Fibroblast of lung (primary cell): ENCODE measurements around the gene GRB10. TPM values are rescaled to one million over a fixed set of nuclear protein-coding genes. Genes with fewer than 3 reads are reported as not detected.

ENCODE experiments used
- DNase-seq, 2 donors: peaks; one replicate each; pipeline versions ENCODE4 v3.0.0 to v3.0.0-alpha.2; 2010; ENCODE audit warnings: low read depth in 2 of 2
- H2AFZ ChIP-seq: 2 replicates; pipeline ENCODE4 v1.5.1; 2012; ENCODE audit warnings: low read length, control low read depth, inconsistent platforms
- H3K27ac ChIP-seq: 2 replicates; pipeline ENCODE4 v1.5.1; 2011; ENCODE audit warnings: low read length, control low read depth; ENCODE audit not compliant: insufficient read depth
- H3K27me3 ChIP-seq: 2 replicates; pipeline ENCODE4 v1.5.1; 2011; ENCODE audit warnings: mild to moderate bottlenecking, low read length; ENCODE audit not compliant: control insufficient read depth, insufficient read depth
- H3K36me3 ChIP-seq: 2 replicates; pipeline ENCODE4 v1.5.1; 2011; ENCODE audit warnings: low read length; ENCODE audit not compliant: control insufficient read depth, insufficient read depth
- H3K4me1 ChIP-seq: 2 replicates; pipeline ENCODE4 v1.5.1; 2011; ENCODE audit warnings: low read length; ENCODE audit not compliant: control insufficient read depth, insufficient read depth; ENCODE audit errors: extremely low read depth
- H3K4me2 ChIP-seq: 2 replicates; pipeline ENCODE4 v1.5.1; 2011; ENCODE audit warnings: low read length, control low read depth; ENCODE audit not compliant: insufficient read depth; ENCODE audit errors: extremely low read depth
- H3K4me3 ChIP-seq, 4 experiments: fragments of 200-600 bp in 1 of 4; sonication (generic) in 1 of 4; replicated peaks in 1 of 4; 2 replicates each; pipeline ENCODE4 v1.5.1; 2011 to 2016; ENCODE audit warnings: low read length in 4 of 4, low read depth in 3 of 4, mild to moderate bottlenecking in 3 of 4, control low read depth in 2 of 4, inconsistent platforms in 1 of 4, mixed read lengths in 1 of 4; ENCODE audit not compliant: insufficient read depth in 1 of 4; ENCODE audit errors: control extremely low read depth in 1 of 4
- H3K79me2 ChIP-seq: 2 replicates; pipeline ENCODE4 v1.5.1; 2012; ENCODE audit warnings: mild to moderate bottlenecking, low read length, inconsistent platforms; ENCODE audit not compliant: control insufficient read depth, insufficient read depth
- H3K9ac ChIP-seq: 2 replicates; pipeline ENCODE4 v1.5.1; 2011; ENCODE audit warnings: mild to moderate bottlenecking, low read length, control low read depth; ENCODE audit not compliant: insufficient read depth
- H3K9me3 ChIP-seq: 2 replicates; pipeline ENCODE4 v1.5.1; 2012; ENCODE audit warnings: low read depth, low read length; ENCODE audit not compliant: control insufficient read depth, insufficient read depth
- H4K20me1 ChIP-seq: 2 replicates; pipeline ENCODE4 v1.5.1; 2011; ENCODE audit warnings: low read length; ENCODE audit not compliant: control insufficient read depth, insufficient read depth; ENCODE audit errors: extremely low read depth
- EZH2 ChIP-seq: IDR thresholded peaks from 2 replicates; pipeline ENCODE4 v1.5.1; 2012; ENCODE audit warnings: low read length, control low read depth, mild to moderate bottlenecking; ENCODE audit errors: missing control alignments
- polyA plus RNA-seq, 2 donors: library from polyadenylated mRNA; depleted of rRNA in 1 of 2; stranded (reverse) in 1 of 2; unstranded in 1 of 2; fragments of >200 nt; gene quantifications; 2 replicates each; pipeline ENCODE4 v1.2.1, GENCODE V29; 2011 to 2012; ENCODE audit warnings: missing spikeins in 1 of 2
- total RNA-seq: library from RNA; depleted of rRNA; stranded (reverse); fragments of >200 nt; gene quantifications from 2 replicates; pipeline ENCODE4 v1.2.1, GENCODE V29; 2014
- TF ChIP-seq, protein P1 (sequence below), 2 donors: IDR thresholded peaks in 1 of 2; conservative IDR thresholded peaks in 1 of 2; 1 replicate in 1 of 2; 2 replicates in 1 of 2; pipeline ENCODE4 v1.5.1; 2011 to 2012; ENCODE audit warnings: low read length in 2 of 2, control low read depth in 1 of 2, inconsistent platforms in 1 of 2, low read depth in 1 of 2, mild to moderate bottlenecking in 1 of 2

GRB10 gene
- total and polyA plus RNA-seq, 2 donors (not counting 1 experiment from before 2014, with no cell fraction given): 11.1 to 64.1 TPM

DNA sequence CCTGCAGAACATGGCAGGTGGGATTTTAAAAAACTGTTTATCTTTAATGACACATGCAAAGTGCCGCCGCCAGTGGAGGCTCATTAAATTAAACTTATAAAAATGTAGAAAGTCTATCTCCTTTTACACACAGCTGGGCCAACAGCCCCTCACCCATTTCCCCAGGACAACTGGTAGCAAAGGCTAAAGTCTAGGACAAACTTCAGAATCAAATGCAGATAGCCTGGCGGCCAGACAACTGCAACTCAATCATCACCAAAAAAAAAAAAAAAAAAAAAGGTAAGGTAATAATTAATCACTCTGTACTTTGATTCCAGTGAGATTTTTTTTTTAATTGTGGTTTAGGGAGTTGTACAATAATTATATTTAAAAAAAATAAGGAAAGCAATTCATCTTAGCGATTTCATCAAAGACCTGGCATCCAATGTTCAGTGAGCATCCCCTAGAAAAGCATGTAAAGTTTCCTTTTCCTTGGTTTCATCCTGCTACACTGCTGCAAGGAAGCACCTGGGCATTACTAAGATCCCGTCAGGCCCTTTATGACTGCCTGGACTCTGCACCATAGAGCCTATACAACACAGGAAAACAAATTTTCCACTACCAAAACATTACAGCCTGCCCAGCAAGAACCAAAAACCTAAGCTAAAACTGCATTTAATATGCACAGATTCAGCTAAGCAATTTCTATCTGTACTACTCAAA, 98.5 kb downstream of the GRB10 start:
- Histone ChIP-seq H3K27ac (no peak overlapping the region), H3K4me2 (no peak overlapping the region), H3K9me3 (no peaks in the 10 kb centered on the region), H2AFZ (no peak overlapping the region), H3K27me3 (no peaks in the 10 kb centered on the region), H3K4me1 (peaks cover 2% of the 10 kb centered on the region), H3K79me2 (no peaks in the 10 kb centered on the region), H3K36me3 (no peaks in the 10 kb centered on the region), H4K20me1 (no peaks in the 10 kb centered on the region), H3K9ac (no peak overlapping the region), H3K4me3 (no peak overlapping the region)
- DNase-seq: no peak
- TF ChIP-seq, protein P1, sequence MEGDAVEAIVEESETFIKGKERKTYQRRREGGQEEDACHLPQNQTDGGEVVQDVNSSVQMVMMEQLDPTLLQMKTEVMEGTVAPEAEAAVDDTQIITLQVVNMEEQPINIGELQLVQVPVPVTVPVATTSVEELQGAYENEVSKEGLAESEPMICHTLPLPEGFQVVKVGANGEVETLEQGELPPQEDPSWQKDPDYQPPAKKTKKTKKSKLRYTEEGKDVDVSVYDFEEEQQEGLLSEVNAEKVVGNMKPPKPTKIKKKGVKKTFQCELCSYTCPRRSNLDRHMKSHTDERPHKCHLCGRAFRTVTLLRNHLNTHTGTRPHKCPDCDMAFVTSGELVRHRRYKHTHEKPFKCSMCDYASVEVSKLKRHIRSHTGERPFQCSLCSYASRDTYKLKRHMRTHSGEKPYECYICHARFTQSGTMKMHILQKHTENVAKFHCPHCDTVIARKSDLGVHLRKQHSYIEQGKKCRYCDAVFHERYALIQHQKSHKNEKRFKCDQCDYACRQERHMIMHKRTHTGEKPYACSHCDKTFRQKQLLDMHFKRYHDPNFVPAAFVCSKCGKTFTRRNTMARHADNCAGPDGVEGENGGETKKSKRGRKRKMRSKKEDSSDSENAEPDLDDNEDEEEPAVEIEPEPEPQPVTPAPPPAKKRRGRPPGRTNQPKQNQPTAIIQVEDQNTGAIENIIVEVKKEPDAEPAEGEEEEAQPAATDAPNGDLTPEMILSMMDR (conservative IDR thresholded peaks at IDR 0.05 in 1 of 2, IDR thresholded peaks at IDR 0.05 in 1 of 2; ENCODE audit: low read depth in 1 of 2, low read length in 2 of 2): no peak
- TF ChIP-seq EZH2: no peak

DNA sequence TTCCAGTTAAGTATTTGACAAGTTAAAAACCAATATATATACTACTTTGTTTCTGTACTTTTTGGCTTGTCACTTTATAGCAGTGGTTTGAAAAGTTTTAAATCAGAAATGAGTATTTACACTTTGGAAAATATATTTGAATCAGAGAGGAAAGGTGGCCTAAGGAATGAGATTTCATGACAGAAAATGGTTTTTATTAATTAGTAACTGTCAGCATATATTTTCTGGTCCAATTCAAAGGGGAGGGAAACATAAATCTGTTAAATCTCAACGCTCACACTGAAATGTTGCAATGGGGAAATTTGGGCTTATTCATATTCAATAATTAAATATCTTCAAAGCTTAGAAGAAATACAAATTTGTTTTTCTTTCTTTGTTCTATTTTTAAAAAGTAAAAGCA, 100.1 kb downstream of the GRB10 start:
- Histone ChIP-seq H3K27ac (no peak overlapping the region), H2AFZ (no peak overlapping the region), H3K27me3 (no peaks in the 10 kb centered on the region), H3K9ac (no peak overlapping the region), H3K4me1 (peaks cover 2% of the 10 kb centered on the region), H3K9me3 (no peaks in the 10 kb centered on the region), H3K36me3 (no peaks in the 10 kb centered on the region), H3K4me3 (no peak overlapping the region), H4K20me1 (no peaks in the 10 kb centered on the region), H3K79me2 (no peaks in the 10 kb centered on the region), H3K4me2 (no peak overlapping the region)
- DNase-seq: no peak
- TF ChIP-seq, protein P1 (conservative IDR thresholded peaks at IDR 0.05 in 1 of 2, IDR thresholded peaks at IDR 0.05 in 1 of 2; ENCODE audit: low read depth in 1 of 2, low read length in 2 of 2): no peak
- no peak for TF ChIP-seq EZH2

DNA sequence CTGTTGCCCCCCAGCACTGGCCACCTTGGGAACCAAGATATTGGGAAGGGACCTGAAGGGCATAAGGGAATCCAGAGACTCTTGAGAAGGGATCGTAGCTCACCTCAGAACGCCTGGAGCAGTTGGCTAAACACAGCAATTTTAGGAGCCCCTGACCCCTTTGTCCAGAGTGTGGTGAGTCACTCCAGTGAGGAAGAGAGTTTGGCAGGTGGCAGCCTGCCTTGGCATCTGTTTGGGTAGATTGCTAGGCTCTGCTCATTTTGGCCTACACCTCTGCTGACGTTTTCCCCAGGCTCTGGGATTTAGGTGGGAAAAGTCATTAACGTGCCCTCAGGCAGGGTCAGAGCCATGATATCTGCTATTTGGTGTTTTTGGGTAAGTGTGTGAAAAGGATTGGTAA, 100.6 kb downstream of the GRB10 start:
- Histone ChIP-seq H4K20me1 (no peaks in the 10 kb centered on the region), H3K27ac (no peak overlapping the region), H3K4me3 (no peak overlapping the region), H3K9me3 (no peaks in the 10 kb centered on the region), H3K36me3 (no peaks in the 10 kb centered on the region), H3K4me1 (peaks cover 2% of the 10 kb centered on the region), H3K4me2 (no peak overlapping the region), H2AFZ (no peak overlapping the region), H3K79me2 (no peaks in the 10 kb centered on the region), H3K9ac (no peak overlapping the region), H3K27me3 (no peaks in the 10 kb centered on the region)
- DNase-seq: no peak
- TF ChIP-seq, protein P1 (conservative IDR thresholded peaks at IDR 0.05 in 1 of 2, IDR thresholded peaks at IDR 0.05 in 1 of 2; ENCODE audit: low read depth in 1 of 2, low read length in 2 of 2): no peak
- TF ChIP-seq EZH2: no peak
